NCI-H2196 treated with DMSO at 0.1 percent for 48 hours (cell line): ENCODE measurements around the gene ALDOC.
"Not testable (repeated sequence)": the region's sequence is repeated elsewhere in the genome, so short reads cannot be mapped to it uniquely, and the experiment has no call there.

Experiments
- DNase-seq: peaks from one replicate; lab custom pipeline; 2025; ENCODE audit not compliant: unreplicated experiment; lab: John Stamatoyannopoulos, UW

Gene ALDOC

DNA sequence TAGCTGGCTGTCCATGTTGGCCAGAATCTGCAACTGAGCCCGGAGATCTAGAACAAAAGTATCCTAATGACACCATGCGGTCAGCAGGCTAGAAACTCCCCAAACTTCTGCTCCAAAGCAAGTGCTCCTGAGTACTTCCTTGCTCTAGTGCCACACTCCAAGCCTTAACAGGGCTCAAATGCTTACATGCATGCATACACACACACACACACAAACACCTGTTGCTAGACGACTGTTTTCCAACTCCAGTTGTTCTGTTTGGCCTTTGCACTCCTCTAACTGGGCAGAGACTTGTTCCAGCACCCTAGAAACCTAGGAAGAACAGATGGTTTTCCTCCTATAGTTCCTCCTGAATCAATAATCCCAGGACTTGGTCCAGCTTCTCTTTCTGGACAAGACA is 7.7 kb upstream of the ALDOC start:
- DNase-seq: no peak

- DNase-seq: no peak
Measured at GRCh38 chr17:28582513-28582912, 5.8 kb upstream of the ALDOC start.

DNA sequence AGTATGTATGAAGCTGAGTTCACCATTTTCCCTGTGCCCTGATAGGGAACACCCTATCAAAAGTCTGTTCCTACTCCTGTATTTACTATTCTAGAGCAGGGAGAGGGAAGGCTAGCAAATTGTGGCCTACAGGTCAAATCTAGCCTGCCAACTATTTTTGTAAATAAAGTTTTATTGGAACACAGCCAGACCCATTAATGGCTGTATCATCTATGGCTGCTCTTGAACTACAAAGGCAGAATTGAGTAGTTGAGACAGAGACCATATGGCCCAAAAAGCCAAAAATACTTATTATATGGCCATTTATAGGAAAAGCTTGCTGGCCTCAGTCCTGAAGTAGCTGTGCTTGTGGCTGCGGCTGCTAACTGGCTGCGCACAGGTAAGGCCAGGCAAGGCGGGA is 4.3 kb upstream of the ALDOC start:
- DNase-seq: no peak

DNA sequence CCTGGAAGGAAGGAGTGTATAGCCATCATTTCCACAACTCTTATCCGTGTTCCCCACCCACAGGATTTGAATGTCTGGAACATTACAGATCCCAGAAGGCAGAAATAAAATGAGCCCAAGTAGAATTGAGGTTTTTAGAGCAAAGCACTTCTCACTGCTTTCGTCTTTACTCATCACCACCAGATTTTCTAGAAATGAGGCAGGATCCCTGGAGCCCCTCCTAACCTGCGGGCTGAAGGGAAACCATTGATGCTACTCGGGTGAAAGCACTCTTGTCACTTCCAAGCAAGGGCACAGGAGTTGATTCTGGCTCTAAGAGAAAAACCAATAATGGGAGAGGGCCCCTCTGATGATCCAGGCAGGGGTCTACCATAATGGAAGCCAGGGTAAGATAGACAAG is 2.8 kb upstream of the ALDOC start:
- no peak for DNase-seq

GRCh38 chr17:28578246-28579195 is 1.8 kb upstream of the ALDOC start:
- no peak for DNase-seq

DNA sequence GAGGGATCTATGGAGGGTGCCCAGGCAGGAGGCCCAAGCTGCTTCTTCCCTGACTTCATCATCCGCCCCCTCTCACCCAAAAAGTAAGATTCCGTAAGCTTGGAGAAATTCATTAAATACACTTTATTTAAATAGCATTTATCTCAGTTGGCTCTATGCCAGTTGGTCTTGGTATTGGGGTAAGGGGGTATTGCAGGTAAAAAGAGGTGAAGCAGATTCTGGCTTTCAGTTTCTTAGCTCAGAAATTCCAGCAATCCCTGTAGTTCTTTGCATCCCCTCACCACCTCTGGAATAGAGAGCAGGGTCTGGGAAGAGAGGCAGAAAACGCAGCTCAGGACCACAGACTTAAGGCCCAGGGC is 750 bp upstream of the ALDOC start:
- DNase-seq: no peak

GRCh38 chr17:28576016-28576415 is 679 bp downstream of the ALDOC start:
- DNase-seq: not testable (repeated sequence)

- no peak for DNase-seq
Measured at GRCh38 chr17:28575126-28575795, 1.4 kb downstream of the ALDOC start.

DNA sequence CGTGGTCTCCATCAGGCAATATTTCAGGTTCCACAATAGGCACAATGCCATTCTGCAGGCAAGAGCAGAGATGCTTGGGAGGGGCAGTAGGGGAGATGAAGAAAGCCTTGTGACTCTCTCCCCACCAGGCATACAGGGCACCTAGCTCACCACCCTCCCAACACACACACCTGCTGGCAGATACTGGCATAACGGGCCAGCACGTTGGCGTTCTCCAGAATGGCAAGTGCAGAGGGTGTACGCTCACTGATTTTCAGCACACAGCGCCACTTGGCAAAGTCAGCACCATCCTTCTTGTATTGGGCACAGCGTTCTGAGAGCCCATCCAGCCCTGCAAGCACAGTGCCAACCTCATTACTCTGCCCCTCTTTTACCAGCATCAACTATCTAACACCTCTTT is 2.2 kb downstream of the ALDOC start:
- DNase-seq: no peak

- no peak for DNase-seq
Measured at GRCh38 chr17:28573966-28574480, 2.7 kb downstream of the ALDOC start.

DNA sequence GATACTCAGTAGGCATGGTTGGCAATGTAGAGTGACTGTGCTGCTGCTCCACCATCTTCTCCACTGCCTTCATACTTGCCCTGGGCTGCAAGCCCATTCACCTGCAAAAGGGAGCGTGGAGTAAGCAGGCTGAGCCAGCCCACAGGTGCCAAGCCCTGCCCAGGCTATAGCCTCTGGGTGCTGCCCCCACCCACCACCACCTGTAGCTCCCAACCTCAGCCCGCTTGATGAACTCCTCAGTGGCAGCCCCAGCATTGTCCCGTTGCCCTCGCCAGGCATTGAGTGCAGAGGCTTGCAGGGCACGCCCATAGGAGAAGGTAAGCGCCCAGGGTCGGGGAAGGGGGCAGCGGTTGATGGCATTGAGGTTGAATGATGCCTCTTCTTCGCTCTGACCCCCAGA is 3.2 kb downstream of the ALDOC start:
- no peak for DNase-seq

- no peak for DNase-seq
Measured at GRCh38 chr17:28573040-28573380, 3.7 kb downstream of the ALDOC start.

GRCh38 chr17:28572259-28573039 is 4.2 kb downstream of the ALDOC start:
- no peak for DNase-seq

GRCh38 chr17:28571361-28572122 is 5.2 kb downstream of the ALDOC start, which contains the start of gene PIGS:
TSS of gene PIGS (minus strand) at chr17:28571524. CDS start at chr17:28571496, 28 bp downstream.
- DNase-seq: peak; percentile 61

DNA sequence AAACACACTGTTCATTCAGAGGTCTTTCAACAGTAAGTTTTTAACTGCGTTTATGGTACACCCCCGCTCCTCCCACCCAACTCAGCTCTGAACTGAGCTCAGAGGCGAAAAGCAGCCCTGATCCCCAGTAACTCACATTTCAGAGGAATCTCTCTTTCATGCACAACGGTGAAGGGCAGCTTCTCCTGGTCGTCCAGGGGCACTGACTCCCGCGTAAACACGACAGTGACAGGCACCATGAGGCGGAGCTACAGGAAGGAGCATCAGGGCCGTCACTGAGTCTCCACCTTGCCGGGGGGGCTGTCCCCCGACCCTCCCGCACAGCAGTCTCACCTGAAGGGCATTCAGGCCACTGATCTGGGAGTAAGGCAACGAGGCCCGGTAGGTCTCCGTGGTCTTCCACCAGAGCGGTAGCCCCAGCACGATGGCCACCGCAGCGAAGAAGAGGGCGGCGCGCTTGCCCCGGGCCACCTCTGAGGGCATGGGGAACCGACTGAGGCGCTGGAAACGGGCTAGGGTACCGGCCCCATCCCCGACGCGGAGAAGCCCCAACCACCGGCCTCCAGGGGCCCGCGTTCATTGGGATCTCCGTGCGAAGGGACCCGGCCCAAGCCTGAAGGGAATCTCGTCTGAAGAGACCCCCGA is 5.9 kb downstream of the ALDOC start:
- no peak for DNase-seq

DNA sequence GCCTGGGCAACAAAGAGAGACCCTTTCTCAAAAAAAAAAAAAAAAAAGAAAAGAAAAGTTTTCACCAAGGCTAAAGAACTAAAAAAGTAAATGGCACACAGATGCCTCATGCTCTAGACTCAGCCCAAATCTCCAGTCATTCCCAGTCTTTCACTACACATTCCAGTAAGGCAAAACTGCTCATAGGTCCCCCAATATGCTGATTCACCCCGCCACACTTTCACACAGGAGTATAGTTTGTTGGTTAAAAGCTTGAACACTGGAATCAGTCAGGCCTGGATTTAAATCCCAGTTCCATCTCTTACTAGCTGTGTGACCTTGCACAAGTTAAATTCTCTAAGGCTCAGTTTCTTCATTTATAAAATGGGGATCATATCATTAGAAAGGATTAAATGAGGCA is 7.2 kb downstream of the ALDOC start:
- no peak for DNase-seq

DNA sequence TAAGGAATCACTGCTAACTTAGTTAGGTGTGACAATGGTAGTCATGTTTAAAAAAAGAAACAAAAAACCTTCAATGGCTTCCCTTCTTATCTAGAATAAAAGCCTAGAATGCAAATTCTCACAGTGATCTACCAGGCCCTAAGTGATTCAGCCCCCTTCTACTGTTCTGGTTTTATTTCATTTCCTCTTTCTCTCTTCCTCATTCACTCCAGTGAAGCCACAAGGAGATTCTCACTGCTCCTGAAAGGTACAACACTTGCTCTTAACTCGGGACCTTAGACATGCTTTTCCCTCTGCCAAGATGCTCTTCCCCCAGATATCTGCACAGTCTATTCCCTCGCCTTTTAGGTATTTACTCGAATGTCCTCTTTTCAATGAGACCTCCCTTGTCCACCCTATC is 9.1 kb downstream of the ALDOC start:
- DNase-seq: no peak

DNA sequence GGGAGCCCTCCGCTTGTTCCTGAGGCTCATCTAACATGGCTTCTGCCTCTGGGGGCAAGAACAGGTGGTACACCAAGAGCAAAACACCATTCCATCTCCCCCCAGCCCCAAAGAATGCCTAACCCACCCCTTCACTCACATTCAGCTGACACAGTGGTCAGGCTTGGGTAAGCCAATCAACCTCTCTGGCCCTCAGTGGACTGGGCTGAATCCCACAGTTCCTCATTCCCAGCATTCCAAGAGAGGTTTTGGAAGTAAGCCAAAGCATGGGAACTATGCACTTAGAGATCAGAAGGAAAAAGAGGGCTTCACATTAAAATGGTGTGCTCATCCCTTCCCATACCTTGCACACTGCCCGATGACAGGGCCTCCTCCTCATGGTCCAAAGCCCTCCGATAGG is 13.2 kb downstream of the ALDOC start:
- no peak for DNase-seq

GRCh38 chr17:28555022-28555421 is 21.7 kb downstream of the ALDOC start:
- no peak for DNase-seq

DNA sequence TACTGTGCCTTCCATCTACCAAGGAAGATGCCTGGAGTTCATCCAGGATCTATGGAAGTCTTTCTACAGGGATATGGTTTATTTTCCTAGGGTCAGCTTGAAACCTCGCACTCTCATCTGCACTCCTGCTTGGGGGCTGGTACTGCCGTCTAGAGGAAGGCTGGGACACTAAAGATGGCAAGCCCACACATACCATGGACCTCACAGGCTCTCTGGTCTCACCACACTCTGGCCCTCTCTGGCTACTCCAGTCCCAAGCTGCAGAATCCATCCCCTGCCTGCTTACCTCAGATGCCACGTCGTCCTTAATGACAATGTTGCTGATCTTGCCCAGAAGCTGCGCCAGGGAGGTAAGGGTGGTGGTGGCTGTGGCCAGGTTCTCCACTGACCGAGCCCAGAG is 22.1 kb downstream of the ALDOC start:
- DNase-seq: no peak
